ENCODE data around the gene C1QBP. TPM values are rescaled to one million over a fixed set of nuclear protein-coding genes. Genes with fewer than 3 reads are reported as not detected.

C1QBP gene
- total and polyA plus RNA-seq, 4 donors: 94.9 to 123 (median 112) TPM

DNA sequence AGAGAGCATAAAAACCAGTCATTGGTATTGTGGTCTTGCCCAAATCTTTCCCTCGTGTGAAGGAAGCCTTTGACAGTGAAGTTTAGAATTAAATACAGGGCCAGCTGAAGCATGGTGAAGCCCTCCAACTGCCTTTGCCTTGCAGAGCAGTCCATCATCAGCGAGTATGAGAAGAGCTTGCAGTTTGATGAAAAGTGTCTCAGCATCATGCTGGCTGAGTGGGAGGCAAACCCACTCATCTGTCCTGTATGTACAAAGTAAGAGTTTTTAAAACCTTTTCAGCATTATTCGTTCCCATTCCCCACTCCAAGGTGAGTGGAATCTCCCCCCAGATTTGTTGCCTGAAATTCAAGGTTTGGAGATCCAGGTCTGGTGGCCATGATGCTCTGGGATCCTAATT lies 13.1 kb downstream of the C1QBP start:
- H3K27me3 ChIP-seq (ENCODE audit: control insufficient read depth in 4 of 4, insufficient read depth in 4 of 4, low read length in 3 of 4): no peaks in the 10 kb centered on the region
- TF ChIP-seq HNF4G (IDR thresholded peaks at IDR 0.05): no peak
- TF ChIP-seq EGR1 (IDR thresholded peaks at IDR 0.05; ENCODE audit: low read depth in 2 of 2): no peak
- TF ChIP-seq, protein P1, sequence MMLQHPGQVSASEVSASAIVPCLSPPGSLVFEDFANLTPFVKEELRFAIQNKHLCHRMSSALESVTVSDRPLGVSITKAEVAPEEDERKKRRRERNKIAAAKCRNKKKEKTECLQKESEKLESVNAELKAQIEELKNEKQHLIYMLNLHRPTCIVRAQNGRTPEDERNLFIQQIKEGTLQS (IDR thresholded peaks at IDR 0.05): no peak
- TF ChIP-seq SP1 (IDR thresholded peaks at IDR 0.05): no peak
- TF ChIP-seq, protein P2, sequence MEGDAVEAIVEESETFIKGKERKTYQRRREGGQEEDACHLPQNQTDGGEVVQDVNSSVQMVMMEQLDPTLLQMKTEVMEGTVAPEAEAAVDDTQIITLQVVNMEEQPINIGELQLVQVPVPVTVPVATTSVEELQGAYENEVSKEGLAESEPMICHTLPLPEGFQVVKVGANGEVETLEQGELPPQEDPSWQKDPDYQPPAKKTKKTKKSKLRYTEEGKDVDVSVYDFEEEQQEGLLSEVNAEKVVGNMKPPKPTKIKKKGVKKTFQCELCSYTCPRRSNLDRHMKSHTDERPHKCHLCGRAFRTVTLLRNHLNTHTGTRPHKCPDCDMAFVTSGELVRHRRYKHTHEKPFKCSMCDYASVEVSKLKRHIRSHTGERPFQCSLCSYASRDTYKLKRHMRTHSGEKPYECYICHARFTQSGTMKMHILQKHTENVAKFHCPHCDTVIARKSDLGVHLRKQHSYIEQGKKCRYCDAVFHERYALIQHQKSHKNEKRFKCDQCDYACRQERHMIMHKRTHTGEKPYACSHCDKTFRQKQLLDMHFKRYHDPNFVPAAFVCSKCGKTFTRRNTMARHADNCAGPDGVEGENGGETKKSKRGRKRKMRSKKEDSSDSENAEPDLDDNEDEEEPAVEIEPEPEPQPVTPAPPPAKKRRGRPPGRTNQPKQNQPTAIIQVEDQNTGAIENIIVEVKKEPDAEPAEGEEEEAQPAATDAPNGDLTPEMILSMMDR (IDR thresholded peaks at IDR 0.05; ENCODE audit: low read depth, low read length, missing input control): no peak
- no peak for TF ChIP-seq RXRA (IDR thresholded peaks at IDR 0.05)
- TF ChIP-seq HNF4A (conservative IDR thresholded peaks at IDR 0.05): no peak
- TF ChIP-seq JUND (IDR thresholded peaks at IDR 0.05): no peak
- no peak for TF ChIP-seq FOXA1 (IDR thresholded peaks at IDR 0.05)
- TF ChIP-seq, protein P3, sequence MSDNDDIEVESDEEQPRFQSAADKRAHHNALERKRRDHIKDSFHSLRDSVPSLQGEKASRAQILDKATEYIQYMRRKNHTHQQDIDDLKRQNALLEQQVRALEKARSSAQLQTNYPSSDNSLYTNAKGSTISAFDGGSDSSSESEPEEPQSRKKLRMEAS (IDR thresholded peaks at IDR 0.05): no peak
- TF ChIP-seq, protein P4, sequence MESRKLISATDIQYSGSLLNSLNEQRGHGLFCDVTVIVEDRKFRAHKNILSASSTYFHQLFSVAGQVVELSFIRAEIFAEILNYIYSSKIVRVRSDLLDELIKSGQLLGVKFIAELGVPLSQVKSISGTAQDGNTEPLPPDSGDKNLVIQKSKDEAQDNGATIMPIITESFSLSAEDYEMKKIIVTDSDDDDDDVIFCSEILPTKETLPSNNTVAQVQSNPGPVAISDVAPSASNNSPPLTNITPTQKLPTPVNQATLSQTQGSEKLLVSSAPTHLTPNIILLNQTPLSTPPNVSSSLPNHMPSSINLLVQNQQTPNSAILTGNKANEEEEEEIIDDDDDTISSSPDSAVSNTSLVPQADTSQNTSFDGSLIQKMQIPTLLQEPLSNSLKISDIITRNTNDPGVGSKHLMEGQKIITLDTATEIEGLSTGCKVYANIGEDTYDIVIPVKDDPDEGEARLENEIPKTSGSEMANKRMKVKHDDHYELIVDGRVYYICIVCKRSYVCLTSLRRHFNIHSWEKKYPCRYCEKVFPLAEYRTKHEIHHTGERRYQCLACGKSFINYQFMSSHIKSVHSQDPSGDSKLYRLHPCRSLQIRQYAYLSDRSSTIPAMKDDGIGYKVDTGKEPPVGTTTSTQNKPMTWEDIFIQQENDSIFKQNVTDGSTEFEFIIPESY (IDR thresholded peaks at IDR 0.05): no peak
- TF ChIP-seq YY1 (IDR thresholded peaks at IDR 0.05): no peak
- no peak for TF ChIP-seq NR2F2 (IDR thresholded peaks at IDR 0.05)
- TF ChIP-seq, protein P5, sequence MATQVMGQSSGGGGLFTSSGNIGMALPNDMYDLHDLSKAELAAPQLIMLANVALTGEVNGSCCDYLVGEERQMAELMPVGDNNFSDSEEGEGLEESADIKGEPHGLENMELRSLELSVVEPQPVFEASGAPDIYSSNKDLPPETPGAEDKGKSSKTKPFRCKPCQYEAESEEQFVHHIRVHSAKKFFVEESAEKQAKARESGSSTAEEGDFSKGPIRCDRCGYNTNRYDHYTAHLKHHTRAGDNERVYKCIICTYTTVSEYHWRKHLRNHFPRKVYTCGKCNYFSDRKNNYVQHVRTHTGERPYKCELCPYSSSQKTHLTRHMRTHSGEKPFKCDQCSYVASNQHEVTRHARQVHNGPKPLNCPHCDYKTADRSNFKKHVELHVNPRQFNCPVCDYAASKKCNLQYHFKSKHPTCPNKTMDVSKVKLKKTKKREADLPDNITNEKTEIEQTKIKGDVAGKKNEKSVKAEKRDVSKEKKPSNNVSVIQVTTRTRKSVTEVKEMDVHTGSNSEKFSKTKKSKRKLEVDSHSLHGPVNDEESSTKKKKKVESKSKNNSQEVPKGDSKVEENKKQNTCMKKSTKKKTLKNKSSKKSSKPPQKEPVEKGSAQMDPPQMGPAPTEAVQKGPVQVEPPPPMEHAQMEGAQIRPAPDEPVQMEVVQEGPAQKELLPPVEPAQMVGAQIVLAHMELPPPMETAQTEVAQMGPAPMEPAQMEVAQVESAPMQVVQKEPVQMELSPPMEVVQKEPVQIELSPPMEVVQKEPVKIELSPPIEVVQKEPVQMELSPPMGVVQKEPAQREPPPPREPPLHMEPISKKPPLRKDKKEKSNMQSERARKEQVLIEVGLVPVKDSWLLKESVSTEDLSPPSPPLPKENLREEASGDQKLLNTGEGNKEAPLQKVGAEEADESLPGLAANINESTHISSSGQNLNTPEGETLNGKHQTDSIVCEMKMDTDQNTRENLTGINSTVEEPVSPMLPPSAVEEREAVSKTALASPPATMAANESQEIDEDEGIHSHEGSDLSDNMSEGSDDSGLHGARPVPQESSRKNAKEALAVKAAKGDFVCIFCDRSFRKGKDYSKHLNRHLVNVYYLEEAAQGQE (IDR thresholded peaks at IDR 0.05): no peak
- TF ChIP-seq TAF1 (conservative IDR thresholded peaks at IDR 0.05): no peak
- no peak for TF ChIP-seq FOXA2 (IDR thresholded peaks at IDR 0.05)
- no peak for TF ChIP-seq RAD21 (IDR thresholded peaks at IDR 0.05)
- no peak for TF ChIP-seq GABPA (IDR thresholded peaks at IDR 0.05 in 1 of 2, conservative IDR thresholded peaks at IDR 0.05 in 1 of 2)

More for the DNA sequence above, 13.1 kb downstream of the C1QBP start:
- Histone ChIP-seq H3K9me3 (ENCODE audit: control insufficient read depth in 4 of 4, low read length in 3 of 4) (no peaks in the 10 kb centered on the region), H3K4me1 (ENCODE audit: control insufficient read depth in 4 of 4, insufficient read depth in 4 of 4, low read length in 3 of 4) (peaks cover 0 to 8% (median 6%) of the 10 kb centered on the region in 4 donors), H3K36me3 (ENCODE audit: control insufficient read depth in 4 of 4, insufficient read depth in 3 of 4, low read depth in 1 of 4, low read length in 3 of 4) (peaks cover 6 to 65% (median 61%) of the 10 kb centered on the region in 4 donors), H3K9ac (ENCODE audit: low read depth in 1 of 2, low read length in 2 of 2) (no peak overlapping the region), H3K4me3 (ENCODE audit: low read depth in 1 of 3, low read length in 3 of 3) (no peak overlapping the region), H3K27ac (ENCODE audit: low read depth in 1 of 2, low read length in 2 of 2) (no peak overlapping the region)
- DNase-seq (ENCODE audit: low spot score): no peak
- 84% methylated on average over 3 of the region's 3 CpGs for WGBS
